PFSK-1 (cell line): ENCODE measurements around the gene RTRAF.

Experiments used
- FOXP2 ChIP-seq: optimal IDR thresholded peaks from 2 replicates; pipeline ENCODE3; 2011; ENCODE audit warnings: borderline replicate concordance, control low read depth, inconsistent platforms; ENCODE audit not compliant: insufficient read depth; ENCODE audit errors: extremely low read length, extremely low read depth
- POLR2AphosphoS5 ChIP-seq: IDR thresholded peaks from 2 replicates; pipeline ENCODE4 v1.6.1; 2012; ENCODE audit warnings: low read depth, mild to moderate bottlenecking, control low read depth, low read length, moderate library complexity
- REST ChIP-seq, 2 experiments: IDR thresholded peaks; 2 replicates each; pipeline versions ENCODE4 v1.6.1 to v1.8.0; 2011 to 2012; ENCODE audit warnings: low read depth in 2 of 2, low read length in 2 of 2, control low read depth in 1 of 2, inconsistent platforms in 1 of 2, mild to moderate bottlenecking in 1 of 2, moderate library complexity in 1 of 2; ENCODE audit not compliant: insufficient read depth in 1 of 2
- SIN3A ChIP-seq: IDR thresholded peaks from 2 replicates; pipeline ENCODE4 v1.6.1; 2012; ENCODE audit warnings: mild to moderate bottlenecking, low read length, moderate library complexity, borderline replicate concordance; ENCODE audit not compliant: insufficient read depth
- TAF1 ChIP-seq: IDR thresholded peaks from 2 replicates; pipeline ENCODE4 v1.6.1; 2012; ENCODE audit warnings: low read length, control low read depth, borderline replicate concordance; ENCODE audit not compliant: insufficient read depth

GRCh38 chr14:51959928-51960327 lies 29.4 kb upstream of the RTRAF start:
- TF ChIP-seq TAF1 (no peak), SIN3A (no peak), REST (IDR thresholded peaks at IDR 0.05; ENCODE audit: insufficient read depth in 1 of 2, low read depth in 2 of 2, low read length in 2 of 2) (no peak), POLR2AphosphoS5 (no peak), FOXP2 (no peak)
